ENCODE data around the gene WSB1.

DNA sequence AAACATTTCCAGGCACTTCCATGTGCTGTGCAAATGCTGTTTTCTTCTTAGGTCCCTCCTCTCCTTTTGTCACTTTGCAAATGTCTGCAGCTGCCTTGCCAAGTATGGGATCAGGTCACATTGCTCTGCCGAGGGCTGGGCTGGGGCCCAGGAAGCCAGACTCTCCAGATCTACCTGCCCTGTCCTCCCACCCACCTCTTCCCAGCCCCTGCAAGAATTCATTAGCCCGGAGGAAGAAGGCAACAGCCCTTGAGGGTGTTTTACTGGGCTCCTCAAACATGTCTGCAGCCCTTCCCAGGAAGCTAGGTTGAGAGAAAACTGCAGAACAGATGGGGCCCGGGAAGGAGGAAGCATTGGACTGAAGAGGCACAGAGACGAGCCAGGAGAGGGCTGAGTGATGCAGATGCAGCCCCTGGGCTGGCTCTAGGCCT is 47.1 kb downstream of the WSB1 start:
- TF ChIP-seq, protein P1, sequence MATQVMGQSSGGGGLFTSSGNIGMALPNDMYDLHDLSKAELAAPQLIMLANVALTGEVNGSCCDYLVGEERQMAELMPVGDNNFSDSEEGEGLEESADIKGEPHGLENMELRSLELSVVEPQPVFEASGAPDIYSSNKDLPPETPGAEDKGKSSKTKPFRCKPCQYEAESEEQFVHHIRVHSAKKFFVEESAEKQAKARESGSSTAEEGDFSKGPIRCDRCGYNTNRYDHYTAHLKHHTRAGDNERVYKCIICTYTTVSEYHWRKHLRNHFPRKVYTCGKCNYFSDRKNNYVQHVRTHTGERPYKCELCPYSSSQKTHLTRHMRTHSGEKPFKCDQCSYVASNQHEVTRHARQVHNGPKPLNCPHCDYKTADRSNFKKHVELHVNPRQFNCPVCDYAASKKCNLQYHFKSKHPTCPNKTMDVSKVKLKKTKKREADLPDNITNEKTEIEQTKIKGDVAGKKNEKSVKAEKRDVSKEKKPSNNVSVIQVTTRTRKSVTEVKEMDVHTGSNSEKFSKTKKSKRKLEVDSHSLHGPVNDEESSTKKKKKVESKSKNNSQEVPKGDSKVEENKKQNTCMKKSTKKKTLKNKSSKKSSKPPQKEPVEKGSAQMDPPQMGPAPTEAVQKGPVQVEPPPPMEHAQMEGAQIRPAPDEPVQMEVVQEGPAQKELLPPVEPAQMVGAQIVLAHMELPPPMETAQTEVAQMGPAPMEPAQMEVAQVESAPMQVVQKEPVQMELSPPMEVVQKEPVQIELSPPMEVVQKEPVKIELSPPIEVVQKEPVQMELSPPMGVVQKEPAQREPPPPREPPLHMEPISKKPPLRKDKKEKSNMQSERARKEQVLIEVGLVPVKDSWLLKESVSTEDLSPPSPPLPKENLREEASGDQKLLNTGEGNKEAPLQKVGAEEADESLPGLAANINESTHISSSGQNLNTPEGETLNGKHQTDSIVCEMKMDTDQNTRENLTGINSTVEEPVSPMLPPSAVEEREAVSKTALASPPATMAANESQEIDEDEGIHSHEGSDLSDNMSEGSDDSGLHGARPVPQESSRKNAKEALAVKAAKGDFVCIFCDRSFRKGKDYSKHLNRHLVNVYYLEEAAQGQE (IDR thresholded peaks at IDR 0.05; ENCODE audit: insufficient replicate concordance, low read depth) = no peak
- TF ChIP-seq POLR2AphosphoS5 (IDR thresholded peaks at IDR 0.05; ENCODE audit: low read depth) (no peak), GABPA (IDR thresholded peaks at IDR 0.05; ENCODE audit: low read depth) (no peak), SPI1 (IDR thresholded peaks at IDR 0.05; ENCODE audit: borderline replicate concordance, low read depth) (no peak)
- TF ChIP-seq, protein P2, sequence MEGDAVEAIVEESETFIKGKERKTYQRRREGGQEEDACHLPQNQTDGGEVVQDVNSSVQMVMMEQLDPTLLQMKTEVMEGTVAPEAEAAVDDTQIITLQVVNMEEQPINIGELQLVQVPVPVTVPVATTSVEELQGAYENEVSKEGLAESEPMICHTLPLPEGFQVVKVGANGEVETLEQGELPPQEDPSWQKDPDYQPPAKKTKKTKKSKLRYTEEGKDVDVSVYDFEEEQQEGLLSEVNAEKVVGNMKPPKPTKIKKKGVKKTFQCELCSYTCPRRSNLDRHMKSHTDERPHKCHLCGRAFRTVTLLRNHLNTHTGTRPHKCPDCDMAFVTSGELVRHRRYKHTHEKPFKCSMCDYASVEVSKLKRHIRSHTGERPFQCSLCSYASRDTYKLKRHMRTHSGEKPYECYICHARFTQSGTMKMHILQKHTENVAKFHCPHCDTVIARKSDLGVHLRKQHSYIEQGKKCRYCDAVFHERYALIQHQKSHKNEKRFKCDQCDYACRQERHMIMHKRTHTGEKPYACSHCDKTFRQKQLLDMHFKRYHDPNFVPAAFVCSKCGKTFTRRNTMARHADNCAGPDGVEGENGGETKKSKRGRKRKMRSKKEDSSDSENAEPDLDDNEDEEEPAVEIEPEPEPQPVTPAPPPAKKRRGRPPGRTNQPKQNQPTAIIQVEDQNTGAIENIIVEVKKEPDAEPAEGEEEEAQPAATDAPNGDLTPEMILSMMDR (IDR thresholded peaks at IDR 0.05; ENCODE audit: insufficient read depth, low read length) = no peak
